Measurements from ENCODE around the gene TRIM66.

Gene TRIM66

DNA sequence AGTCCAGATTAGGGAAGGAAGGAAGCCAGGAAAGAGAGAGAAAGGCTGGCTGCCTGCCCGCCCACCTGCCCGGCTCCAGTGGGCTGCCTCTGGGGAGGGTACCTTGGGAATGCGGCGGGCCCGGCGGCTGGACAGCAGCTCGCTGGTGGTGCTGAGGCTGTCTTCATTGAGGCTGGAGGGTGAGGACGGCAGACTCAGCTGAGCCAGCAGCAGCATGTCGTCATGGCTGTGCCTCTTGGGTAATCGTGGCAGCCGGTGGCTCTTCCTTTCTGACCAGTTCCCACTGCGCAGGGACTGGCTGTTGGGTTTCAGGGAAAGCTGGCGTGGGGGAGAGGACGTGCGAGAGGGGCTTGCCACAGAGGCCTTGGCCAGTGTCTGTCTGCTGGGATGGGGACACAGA is 33.0 kb upstream of the TRIM66 start:
- no peak overlapping the region for H3K27ac ChIP-seq (ENCODE audit: poor library complexity, severe bottlenecking)
- no peak overlapping the region for H3K4me3 ChIP-seq (ENCODE audit: severe bottlenecking)
- H3K4me1 ChIP-seq (ENCODE audit: insufficient read depth, poor library complexity, severe bottlenecking) = peaks cover 37% of the 10 kb centered on the region
- no peak for ATAC-seq (ENCODE audit: low read depth)
- H3K9me3 ChIP-seq (ENCODE audit: severe bottlenecking) = no peaks in the 10 kb centered on the region
- TF ChIP-seq, protein P1, sequence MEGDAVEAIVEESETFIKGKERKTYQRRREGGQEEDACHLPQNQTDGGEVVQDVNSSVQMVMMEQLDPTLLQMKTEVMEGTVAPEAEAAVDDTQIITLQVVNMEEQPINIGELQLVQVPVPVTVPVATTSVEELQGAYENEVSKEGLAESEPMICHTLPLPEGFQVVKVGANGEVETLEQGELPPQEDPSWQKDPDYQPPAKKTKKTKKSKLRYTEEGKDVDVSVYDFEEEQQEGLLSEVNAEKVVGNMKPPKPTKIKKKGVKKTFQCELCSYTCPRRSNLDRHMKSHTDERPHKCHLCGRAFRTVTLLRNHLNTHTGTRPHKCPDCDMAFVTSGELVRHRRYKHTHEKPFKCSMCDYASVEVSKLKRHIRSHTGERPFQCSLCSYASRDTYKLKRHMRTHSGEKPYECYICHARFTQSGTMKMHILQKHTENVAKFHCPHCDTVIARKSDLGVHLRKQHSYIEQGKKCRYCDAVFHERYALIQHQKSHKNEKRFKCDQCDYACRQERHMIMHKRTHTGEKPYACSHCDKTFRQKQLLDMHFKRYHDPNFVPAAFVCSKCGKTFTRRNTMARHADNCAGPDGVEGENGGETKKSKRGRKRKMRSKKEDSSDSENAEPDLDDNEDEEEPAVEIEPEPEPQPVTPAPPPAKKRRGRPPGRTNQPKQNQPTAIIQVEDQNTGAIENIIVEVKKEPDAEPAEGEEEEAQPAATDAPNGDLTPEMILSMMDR (IDR thresholded peaks at IDR 0.05; ENCODE audit: poor library complexity, severe bottlenecking) = no peak
- peaks cover 62% of the 10 kb centered on the region for H3K36me3 ChIP-seq (ENCODE audit: low read depth)
- no peaks in the 10 kb centered on the region for H3K27me3 ChIP-seq (ENCODE audit: insufficient read depth, poor library complexity, severe bottlenecking)
- DNase-seq (ENCODE audit: low spot score) = no peak

DNA sequence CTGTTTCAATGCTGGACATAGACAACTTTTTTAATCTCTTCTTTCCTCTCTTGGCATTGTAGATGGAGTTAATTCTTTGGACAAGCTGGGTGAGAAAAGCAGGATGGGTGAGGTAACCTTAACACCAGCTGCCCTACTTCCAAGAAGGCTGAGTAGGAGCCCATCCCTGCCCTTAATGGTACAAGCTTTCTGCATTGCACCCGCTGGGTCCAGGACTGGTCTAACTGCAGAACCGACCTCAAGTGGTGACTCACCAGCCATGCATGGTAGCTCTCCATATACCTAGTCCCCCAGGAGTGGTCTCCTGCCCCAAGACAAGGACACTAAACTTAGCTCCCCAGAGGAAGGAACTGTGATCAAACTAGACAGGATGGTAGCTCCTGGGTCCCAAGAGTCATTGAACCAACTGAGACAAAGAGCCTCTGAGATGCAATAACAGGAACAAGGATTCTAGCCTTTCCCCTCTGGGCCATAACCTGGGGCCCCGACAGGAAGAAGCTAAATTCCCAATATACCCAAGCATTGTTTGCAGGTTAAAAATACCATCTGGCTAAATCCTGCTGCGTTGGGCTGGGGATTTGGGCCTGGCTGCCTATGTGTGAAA is 32.3 kb upstream of the TRIM66 start:
- no peaks in the 10 kb centered on the region for H3K27me3 ChIP-seq (ENCODE audit: insufficient read depth, poor library complexity, severe bottlenecking)
- ATAC-seq (ENCODE audit: low read depth) (no peak), DNase-seq (ENCODE audit: low spot score) (no peak)
- H3K27ac ChIP-seq (ENCODE audit: poor library complexity, severe bottlenecking) = no peak overlapping the region
- TF ChIP-seq, protein P1 (IDR thresholded peaks at IDR 0.05; ENCODE audit: poor library complexity, severe bottlenecking) = no peak
- no peak overlapping the region for H3K4me3 ChIP-seq (ENCODE audit: severe bottlenecking)
- no peaks in the 10 kb centered on the region for H3K9me3 ChIP-seq (ENCODE audit: severe bottlenecking)
- peaks cover 29% of the 10 kb centered on the region for H3K4me1 ChIP-seq (ENCODE audit: insufficient read depth, poor library complexity, severe bottlenecking)
- peaks cover 70% of the 10 kb centered on the region for H3K36me3 ChIP-seq (ENCODE audit: low read depth)

DNA sequence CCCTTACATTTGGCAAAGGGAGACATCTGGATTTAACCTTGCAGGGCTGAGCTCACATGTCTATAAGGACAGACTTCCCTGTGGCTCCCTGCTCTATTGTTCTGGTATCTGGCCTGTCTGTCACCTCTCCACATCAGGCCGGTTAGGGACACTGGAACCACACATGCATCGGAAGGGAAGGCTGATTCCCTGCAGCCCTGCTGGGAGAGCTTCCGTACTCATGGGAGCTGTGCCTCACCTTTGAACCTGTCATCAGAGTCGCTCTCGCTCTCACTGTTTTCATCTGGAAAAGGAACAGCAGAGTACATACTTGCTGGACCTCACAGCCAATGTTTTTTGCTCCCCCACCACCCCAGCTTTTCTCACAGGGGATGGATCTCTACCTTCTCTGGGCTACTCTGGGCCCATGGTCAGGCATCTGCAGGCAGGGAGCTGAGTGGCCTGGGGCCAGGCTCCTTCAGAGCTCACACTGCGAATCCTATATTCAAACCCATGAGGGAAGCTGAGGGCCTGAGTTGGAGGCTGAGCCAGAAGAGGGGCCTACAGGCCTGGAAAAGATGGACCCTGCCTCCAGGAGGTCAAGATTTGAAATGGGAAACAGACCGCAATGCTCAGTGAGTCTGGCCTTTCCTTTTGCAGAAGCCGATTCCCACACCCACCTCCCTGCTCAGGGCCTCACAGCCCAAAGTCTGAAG is 31.4 kb upstream of the TRIM66 start:
- Histone ChIP-seq H3K4me3 (ENCODE audit: severe bottlenecking) (no peak overlapping the region), H3K4me1 (ENCODE audit: insufficient read depth, poor library complexity, severe bottlenecking) (peaks cover 21% of the 10 kb centered on the region), H3K36me3 (ENCODE audit: low read depth) (peaks cover 76% of the 10 kb centered on the region), H3K9me3 (ENCODE audit: severe bottlenecking) (no peaks in the 10 kb centered on the region), H3K27me3 (ENCODE audit: insufficient read depth, poor library complexity, severe bottlenecking) (no peaks in the 10 kb centered on the region), H3K27ac (ENCODE audit: poor library complexity, severe bottlenecking) (no peak overlapping the region)
- DNase-seq (ENCODE audit: low spot score) (no peak), ATAC-seq (ENCODE audit: low read depth) (no peak)
- TF ChIP-seq, protein P1 (IDR thresholded peaks at IDR 0.05; ENCODE audit: poor library complexity, severe bottlenecking) = no peak

DNA sequence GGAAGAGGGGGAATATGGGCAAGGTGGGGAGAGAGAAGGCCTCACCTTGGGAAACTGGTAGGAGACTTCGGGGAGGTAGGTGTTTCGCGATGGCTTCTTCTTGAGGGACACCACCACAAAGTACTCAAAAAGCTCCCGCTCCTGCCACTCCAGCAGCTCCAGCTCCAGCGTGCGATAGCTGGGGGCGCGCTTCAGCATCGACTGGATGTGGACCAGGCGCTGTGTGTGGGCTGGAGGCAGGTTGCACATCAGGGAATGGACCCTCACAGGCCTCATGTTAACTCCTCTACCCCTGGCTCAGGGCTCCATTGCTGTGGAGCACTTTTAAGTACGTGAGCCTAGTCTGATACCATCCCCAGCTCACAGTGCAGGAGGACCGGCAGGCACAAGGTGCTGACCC is 30.0 kb upstream of the TRIM66 start:
- no peak overlapping the region for H3K4me3 ChIP-seq (ENCODE audit: severe bottlenecking)
- H3K36me3 ChIP-seq (ENCODE audit: low read depth) = peaks cover 81% of the 10 kb centered on the region
- H3K27ac ChIP-seq (ENCODE audit: poor library complexity, severe bottlenecking) = no peak overlapping the region
- H3K9me3 ChIP-seq (ENCODE audit: severe bottlenecking) = no peaks in the 10 kb centered on the region
- DNase-seq (ENCODE audit: low spot score) = no peak
- TF ChIP-seq, protein P1 (IDR thresholded peaks at IDR 0.05; ENCODE audit: poor library complexity, severe bottlenecking) = no peak
- no peaks in the 10 kb centered on the region for H3K27me3 ChIP-seq (ENCODE audit: insufficient read depth, poor library complexity, severe bottlenecking)
- peaks cover 8% of the 10 kb centered on the region for H3K4me1 ChIP-seq (ENCODE audit: insufficient read depth, poor library complexity, severe bottlenecking)
- no peak for ATAC-seq (ENCODE audit: low read depth)

DNA sequence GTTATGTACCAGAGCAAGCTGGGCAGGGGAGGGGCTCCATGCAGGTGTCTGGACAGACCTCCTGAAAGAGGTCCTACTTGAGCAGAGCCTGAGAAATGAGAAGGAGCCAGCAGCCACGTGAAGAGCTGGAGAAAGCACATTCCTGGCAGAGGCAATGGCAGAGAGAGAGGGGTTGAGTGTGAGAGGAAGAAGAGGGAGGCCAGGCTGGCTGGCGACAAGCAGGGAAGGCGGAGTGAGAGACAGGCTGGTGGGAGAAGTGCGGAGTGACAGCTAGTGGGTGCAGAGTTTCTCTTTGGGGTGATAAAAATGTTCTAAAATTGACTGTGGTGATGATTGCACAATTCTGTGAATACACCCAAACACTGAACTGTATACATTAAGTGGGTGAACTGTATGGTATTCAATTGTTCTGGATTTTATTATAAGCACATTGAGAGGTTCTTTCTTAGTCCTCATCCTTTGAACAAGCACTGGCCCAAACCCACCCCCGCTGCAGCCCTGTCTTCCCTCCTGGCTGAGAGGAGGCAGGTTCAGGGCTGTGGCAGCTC is 29.5 kb upstream of the TRIM66 start:
- TF ChIP-seq, protein P1 (IDR thresholded peaks at IDR 0.05; ENCODE audit: poor library complexity, severe bottlenecking) = no peak
- no peak for ATAC-seq (ENCODE audit: low read depth)
- DNase-seq (ENCODE audit: low spot score) = no peak
- Histone ChIP-seq H3K27me3 (ENCODE audit: insufficient read depth, poor library complexity, severe bottlenecking) (no peaks in the 10 kb centered on the region), H3K36me3 (ENCODE audit: low read depth) (peaks cover 75% of the 10 kb centered on the region), H3K9me3 (ENCODE audit: severe bottlenecking) (no peaks in the 10 kb centered on the region), H3K27ac (ENCODE audit: poor library complexity, severe bottlenecking) (no peak overlapping the region), H3K4me1 (ENCODE audit: insufficient read depth, poor library complexity, severe bottlenecking) (peaks cover 3% of the 10 kb centered on the region), H3K4me3 (ENCODE audit: severe bottlenecking) (no peak overlapping the region)

Measured in RWPE2 (cell line).